K562 (cell line): ENCODE data around the gene SGCG. TPM values are rescaled to one million over a fixed set of nuclear protein-coding genes. Genes with fewer than 3 reads are reported as not detected.
A peak's percentile ranks its signal among the peaks of the same experiment; 100 is the strongest.

Source experiments
- ATAC-seq: fragments of 200-7000 bp; cut with Tn5 transposase; 3 replicates; pipeline ENCODE4 v1.9.1; 2020; ENCODE audit warnings: moderate library complexity
- BruUV-seq: library from RNA; stranded (reverse); fragments of 400-500 nt; replicated peaks from 2 replicates; lab custom pipeline; 2021; lab: Mats Ljungman, UMichigan
- CTCF ChIA-PET: fragments of 300-600 bp; formaldehyde crosslinking; extraction: SDS; loops from one replicate; lab custom pipeline; 2021; ENCODE audit warnings: low intra/inter-chr PET ratio; lab: Yijun Ruan, JAX
- POLR2A ChIA-PET: fragments of 300-600, 350-650 bp; sonication (Branson Sonifier 250); formaldehyde crosslinking; extraction: SDS; loops from one replicate; lab custom pipeline; 2021; ENCODE audit warnings: antibody characterized with exemption, inconsistent platforms; lab: Yijun Ruan, JAX
- DNase-seq, 4 experiments: peaks; one replicate each; pipeline versions ENCODE4 v3.0.0 to v3.0.0-alpha.2; 2011 to 2018; ENCODE audit warnings: low spot score in 3 of 4, mixed read lengths in 3 of 4; ENCODE audit errors: extremely low read depth in 1 of 4
- FAIRE-seq: peaks from 2 replicates; lab custom pipeline; 2011; peaks lifted over from hg19 to GRCh38; lab: Jason Lieb, UNC
- H2AFZ ChIP-seq: 2 replicates; pipeline ENCODE4 v1.6.0; 2011; ENCODE audit warnings: low read depth, low read length, control low read depth, inconsistent platforms
- H3K27ac ChIP-seq: fragments of 200-600 bp; 3 replicates; pipeline ENCODE4 v1.8.0; 2011; ENCODE audit warnings: low read depth, mild to moderate bottlenecking, control low read depth, inconsistent platforms, low read length, moderate library complexity, mixed read lengths; ENCODE audit errors: extremely low read depth
- H3K27me3 ChIP-seq, 2 experiments: fragments of 300-600 bp in 1 of 2; 2 replicates in 1 of 2; 3 replicates in 1 of 2; pipeline versions ENCODE4 v1.6.0 to v1.8.0; 2011; ENCODE audit warnings: inconsistent platforms in 2 of 2, low read length in 2 of 2, mild to moderate bottlenecking in 1 of 2, mixed read lengths in 1 of 2, moderate library complexity in 1 of 2; ENCODE audit not compliant: control insufficient read depth in 2 of 2, insufficient read depth in 2 of 2
- H3K36me3 ChIP-seq: fragments of 300-600 bp; 3 replicates; pipeline ENCODE4 v1.8.0; 2011; ENCODE audit warnings: mild to moderate bottlenecking, low read length, inconsistent platforms; ENCODE audit not compliant: control insufficient read depth, insufficient read depth
- H3K4me1 ChIP-seq, 2 experiments: fragments of 200-600 bp in 1 of 2; replicated peaks in 1 of 2; 2 replicates in 1 of 2; 3 replicates in 1 of 2; pipeline versions ENCODE4 v1.5.1 to v1.8.0; 2011; ENCODE audit warnings: inconsistent platforms in 2 of 2, low read length in 2 of 2, mild to moderate bottlenecking in 1 of 2, mixed read lengths in 1 of 2, moderate library complexity in 1 of 2; ENCODE audit not compliant: control insufficient read depth in 2 of 2, insufficient read depth in 2 of 2
- H3K4me2 ChIP-seq: 2 replicates; pipeline ENCODE4 v1.6.1; 2011; ENCODE audit warnings: low read length, control low read depth, inconsistent platforms, mixed read lengths; ENCODE audit not compliant: insufficient read depth
- H3K4me3 ChIP-seq: fragments of 200-600 bp; sonication (generic), shearing (Covaris generic); 2 replicates; pipeline ENCODE4 v1.5.1; 2016; ENCODE audit warnings: control low read depth, inconsistent platforms
- H3K79me2 ChIP-seq: fragments of 200-600 bp; 3 replicates; pipeline ENCODE4 v1.8.0; 2011; ENCODE audit warnings: low read length, inconsistent platforms; ENCODE audit not compliant: control insufficient read depth, insufficient read depth
- H3K9ac ChIP-seq, 2 experiments: 2 replicates each; pipeline versions ENCODE4 v1.6.0 to v1.6.1; 2011; ENCODE audit warnings: low read depth in 2 of 2, low read length in 2 of 2, control low read depth in 1 of 2, inconsistent platforms in 1 of 2, mild to moderate bottlenecking in 1 of 2, mixed read lengths in 1 of 2; ENCODE audit not compliant: insufficient read depth in 1 of 2
- H3K9me1 ChIP-seq: one replicate; pipeline ENCODE4 v1.6.0; 2011; ENCODE audit warnings: inconsistent platforms, mild to moderate bottlenecking, low read length, moderate library complexity; ENCODE audit not compliant: control insufficient read depth, insufficient read depth
- H3K9me3 ChIP-seq: replicated peaks from 2 replicates; pipeline ENCODE4 v1.5.1; 2011; ENCODE audit warnings: low read depth, low read length, inconsistent platforms; ENCODE audit not compliant: control insufficient read depth, insufficient read depth
- H4K20me1 ChIP-seq: replicated peaks from 2 replicates; pipeline ENCODE4 v1.6.1; 2011; ENCODE audit warnings: low read length, inconsistent platforms, mixed read lengths; ENCODE audit not compliant: control insufficient read depth, insufficient read depth
- EHMT2 ChIP-seq: fragments of 450-650 bp; IDR thresholded peaks from 2 replicates; pipeline ENCODE4 v1.6.1; 2018; ENCODE audit warnings: antibody characterized with exemption
- L3MBTL2 ChIP-seq: fragments of 450-650 bp; IDR thresholded peaks from 2 replicates; pipeline ENCODE4 v1.6.1; 2016; ENCODE audit warnings: mild to moderate bottlenecking, moderate library complexity
- NCOA1 ChIP-seq: fragments of 450-650 bp; IDR thresholded peaks from 2 replicates; pipeline ENCODE4 v1.6.1; 2016; ENCODE audit warnings: low read depth
- RBFOX2 ChIP-seq: fragments of 200-400 bp; formaldehyde crosslinking; IDR thresholded peaks from 2 replicates; pipeline ENCODE4 v1.6.1; 2017; ENCODE audit warnings: low read depth, mild to moderate bottlenecking, low read length, moderate library complexity
- YY1 ChIP-seq, 3 experiments: IDR thresholded peaks; 2 replicates each; pipeline ENCODE4 v1.6.1; 2011; ENCODE audit warnings: low read length in 2 of 3, mild to moderate bottlenecking in 2 of 3, moderate library complexity in 2 of 3, borderline replicate concordance in 1 of 3, control low read depth in 1 of 3, low read depth in 1 of 3; ENCODE audit not compliant: insufficient read depth in 3 of 3, insufficient replicate concordance in 2 of 3, control insufficient read depth in 1 of 3, insufficient read length in 1 of 3; ENCODE audit errors: extremely low read depth in 1 of 3
- WGBS: fragments of 100-300 bp; shearing (Covaris generic); methylation state at CpG from one replicate; pipeline ENCODE4 v1.1.6; 2016; ENCODE audit warnings: low coverage, mixed read lengths; ENCODE audit not compliant: insufficient coverage; ENCODE audit errors: missing lambda C conversion rate; 5-methylcytosine and 5-hydroxymethylcytosine counted together
- in situ Hi-C: fragments of 300-500 bp; cut with MboI; formaldehyde crosslinking; loops from 4 replicates; pipeline ENCODE4 v1.15.0; 2018; ENCODE audit warnings: inconsistent platforms, mixed read lengths
- intact Hi-C: fragments of 100-400 bp; cut with micrococcal nuclease; formaldehyde crosslinking; loops from 2 replicates; pipeline ENCODE4 v1.14.2; 2022
- polyA plus RNA-seq, 8 experiments: library from polyadenylated mRNA; depleted of rRNA in 4 of 8; stranded (reverse) in 5 of 8; unstranded in 3 of 8; fragments of >200 nt; fragmentation: Nextera tagmentation in 2 of 8; fragmentation: Illumina TruSeq in 1 of 8; extraction: Ambion mirVana in 2 of 8; extraction: Trizol in 1 of 8; gene quantifications; 2 replicates each; pipeline versions ENCODE4 v1.2.1 to v1.2.3, GENCODE V29; 2011 to 2014; ENCODE audit warnings: inconsistent platforms in 1 of 8, missing spikeins in 1 of 8
- total RNA-seq, 7 experiments: library from RNA; depleted of rRNA in 6 of 7; stranded (reverse); fragments of >200 nt in 6 of 7; fragmentation: Illumina TruSeq in 2 of 7; extraction: Trizol in 2 of 7; gene quantifications; 2 replicates each; pipeline versions ENCODE4 v1.2.1 to v1.2.3, GENCODE V29; 2011 to 2021; ENCODE audit warnings: low replicate concordance in 1 of 7
- TF ChIP-seq, protein P1 (sequence below): sonication (generic); formaldehyde crosslinking; IDR thresholded peaks from 2 replicates; pipeline ENCODE4 v1.9.0; 2022; ENCODE audit warnings: mild to moderate bottlenecking, missing genetic modification reagents

The SGCG gene
- total and polyA plus RNA-seq, 9 of the 15 experiments (the other 6 are each of a cell fraction or from before 2014, with no cell fraction given), result 0.04 to 0.44 (median 0.34) TPM

DNA sequence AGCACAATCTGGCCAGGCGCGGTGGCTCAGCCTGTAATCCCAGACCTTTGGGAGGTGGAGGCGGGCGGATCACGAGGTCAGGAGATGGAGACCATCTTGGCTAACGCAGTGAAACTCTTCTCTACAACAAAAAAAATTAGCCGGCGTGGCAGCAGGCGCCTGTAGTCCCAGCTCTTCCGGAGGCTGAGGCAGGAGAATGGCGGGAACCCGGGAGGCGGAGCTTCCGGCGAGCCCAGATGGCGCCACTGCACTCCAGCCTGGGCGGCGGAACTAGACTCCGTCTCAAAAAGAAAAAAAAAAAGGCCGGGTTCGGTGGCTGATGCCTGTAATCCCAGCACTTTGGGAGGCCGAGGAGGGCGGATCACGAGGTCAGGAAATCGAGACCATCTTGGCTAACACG, 67.6 kb downstream of the SGCG start (continued):
- TF ChIP-seq L3MBTL2 (peak; percentile 75), EHMT2 (peak; percentile 24; the same call in 1 of the 2 replicates), RBFOX2 (peak; percentile 47), YY1 (IDR thresholded peaks at IDR 0.05; ENCODE audit: borderline replicate concordance in 1 of 3, control insufficient read depth in 1 of 3, extremely low read depth in 1 of 3, insufficient read depth in 3 of 3, insufficient read length in 1 of 3, insufficient replicate concordance in 2 of 3, low read depth in 1 of 3, low read length in 2 of 3) (peak in 1 of 3 experiments; percentile 7)
- TF ChIP-seq, protein P1, sequence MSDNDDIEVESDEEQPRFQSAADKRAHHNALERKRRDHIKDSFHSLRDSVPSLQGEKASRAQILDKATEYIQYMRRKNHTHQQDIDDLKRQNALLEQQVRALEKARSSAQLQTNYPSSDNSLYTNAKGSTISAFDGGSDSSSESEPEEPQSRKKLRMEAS (CRISPR knock-in tag), result peak; percentile 43; the same call in 1 of the 2 replicates

- Histone ChIP-seq H3K4me2 (no peak overlapping the region), H2AFZ (no peak overlapping the region), H4K20me1 (no peaks in the 10 kb centered on the region), H3K79me2 (no peaks in the 10 kb centered on the region), H3K4me1 (no peaks in the 10 kb centered on the region), H3K27me3 (no peaks in the 10 kb centered on the region), H3K4me3 (no peak overlapping the region), H3K9me3 (no peaks in the 10 kb centered on the region), H3K36me3 (no peaks in the 10 kb centered on the region), H3K9me1 (no peaks in the 10 kb centered on the region), H3K27ac (no peak overlapping the region), H3K9ac (no peak overlapping the region)
- 4% methylated on average over 4 of the region's 4 CpGs for WGBS
- no TSS peak for BruUV-seq
- FAIRE-seq, result no peak
- intact Hi-C loops (no loop called here), in situ Hi-C loops (no loop called here)
- ChIA-PET CTCF (no interaction called here), POLR2A (no interaction called here)
- no peak for DNase-seq
- ATAC-seq, result no peak
- no peak for TF ChIP-seq NCOA1
- TF ChIP-seq, all 486 proteins: peak for 0
Measured at GRCh38 chr13:23254506-23254905, 73.7 kb downstream of the SGCG start.
